HG03097 (cell line): ENCODE measurements around the gene MAIP1.

Experiments
- ATAC-seq: cut with Tn5 transposase; IDR thresholded peaks from one replicate; pipeline ENCODE4 v1.9.1; 2021; ENCODE audit not compliant: unreplicated experiment, low FRiP score

MAIP1 gene

DNA sequence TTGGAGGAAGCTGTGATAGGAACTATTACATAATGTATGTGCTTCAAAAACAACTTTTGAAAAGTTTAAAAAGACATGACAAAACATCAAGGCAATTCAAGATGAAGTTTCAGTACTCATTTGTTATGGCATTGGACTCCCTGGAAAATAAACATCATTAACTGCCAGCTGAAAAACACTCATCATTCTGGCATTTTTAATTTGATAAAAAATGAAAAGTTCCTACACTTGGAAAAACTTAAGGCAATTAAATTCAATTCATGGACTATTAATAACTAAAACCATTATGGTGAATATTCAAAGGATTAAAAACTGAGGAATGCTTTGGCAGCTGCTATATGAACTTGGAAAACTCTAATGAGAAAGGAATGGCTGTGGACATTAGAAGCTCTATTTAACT is 8.5 kb upstream of the MAIP1 start:
- ATAC-seq = no peak

DNA sequence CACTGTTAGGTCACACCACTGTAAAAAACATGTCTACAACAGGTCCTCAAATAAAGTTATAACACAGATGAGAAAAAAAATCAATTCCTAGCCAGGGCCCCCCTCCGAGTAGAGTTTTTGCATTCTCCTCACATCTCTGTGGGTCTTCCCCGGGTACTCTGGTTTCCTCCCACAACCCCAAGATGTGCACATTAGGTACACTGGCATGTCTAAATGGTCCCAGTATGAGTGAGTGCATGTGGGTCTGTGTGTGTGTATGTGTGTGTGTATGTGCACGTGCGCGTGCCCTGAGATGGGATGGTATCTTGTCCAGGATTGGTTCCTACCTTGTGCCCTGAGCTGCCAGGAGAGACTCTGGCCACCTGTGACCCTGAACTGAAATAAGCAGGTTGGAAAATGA is 5.0 kb upstream of the MAIP1 start:
- no peak for ATAC-seq

DNA sequence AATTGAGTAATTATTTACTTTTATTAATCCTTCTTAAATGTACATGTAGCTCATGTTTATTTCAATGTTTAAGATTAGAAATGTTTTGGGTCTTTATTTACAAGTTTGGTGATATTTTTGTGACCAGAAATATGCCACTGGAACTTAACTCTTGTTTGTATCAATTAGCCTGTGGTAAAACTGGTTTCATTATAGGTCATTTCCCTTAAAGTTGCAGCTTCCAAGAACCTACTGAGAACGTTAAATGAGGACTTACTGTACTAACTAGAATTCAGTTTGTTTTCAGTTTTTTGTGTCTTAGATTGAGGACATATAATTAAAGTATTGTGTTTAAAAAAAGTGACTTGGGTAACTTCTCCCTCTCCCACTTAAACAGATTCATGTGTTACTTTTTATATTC is 4.4 kb upstream of the MAIP1 start:
- no peak for ATAC-seq

GRCh38 chr2:199955007-199955338 is 409 bp upstream of the MAIP1 start:
- ATAC-seq = peak; percentile 34

- ATAC-seq = no peak
Measured at GRCh38 chr2:199956062-199956380, 639 bp downstream of the MAIP1 start.

DNA sequence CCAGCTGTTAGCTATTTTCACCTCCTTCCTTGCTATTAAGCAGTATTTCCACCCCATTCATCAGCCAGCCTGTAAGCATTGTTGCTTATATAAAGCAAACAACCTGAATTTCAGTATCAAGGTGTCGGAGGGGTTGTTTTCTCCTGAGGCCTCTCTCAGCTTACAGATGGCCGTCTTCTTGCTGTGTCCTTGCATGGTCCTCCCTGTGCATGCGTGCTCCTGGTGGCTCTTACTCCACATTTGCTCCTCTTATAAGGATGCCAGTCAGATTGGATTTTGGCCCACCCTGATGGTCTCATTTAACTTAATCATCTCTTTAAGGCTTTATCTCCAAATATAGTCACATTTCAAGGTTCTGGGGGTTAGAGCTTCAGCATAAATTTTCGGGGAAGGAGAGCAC is 2.6 kb downstream of the MAIP1 start:
- ATAC-seq = no peak

DNA sequence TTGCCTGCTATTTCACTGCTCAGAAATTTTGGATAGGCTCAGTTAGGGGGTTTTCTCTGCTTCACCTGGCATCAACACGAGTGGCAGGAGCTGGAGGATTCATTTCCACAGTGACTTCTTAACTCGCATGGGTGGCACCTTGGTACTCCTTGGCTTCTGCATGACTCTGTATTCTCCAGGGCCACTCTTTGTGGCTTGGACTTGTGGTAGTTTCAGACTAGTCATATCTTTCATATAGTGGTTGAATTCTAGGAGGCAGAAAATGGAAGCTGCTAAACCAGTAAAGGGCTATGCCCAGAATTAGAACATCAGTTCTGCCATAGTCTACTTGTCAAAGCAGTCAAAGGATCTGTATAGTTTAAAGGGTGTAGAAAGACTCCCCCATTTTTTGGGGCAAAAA is 6.8 kb downstream of the MAIP1 start:
- no peak for ATAC-seq

DNA sequence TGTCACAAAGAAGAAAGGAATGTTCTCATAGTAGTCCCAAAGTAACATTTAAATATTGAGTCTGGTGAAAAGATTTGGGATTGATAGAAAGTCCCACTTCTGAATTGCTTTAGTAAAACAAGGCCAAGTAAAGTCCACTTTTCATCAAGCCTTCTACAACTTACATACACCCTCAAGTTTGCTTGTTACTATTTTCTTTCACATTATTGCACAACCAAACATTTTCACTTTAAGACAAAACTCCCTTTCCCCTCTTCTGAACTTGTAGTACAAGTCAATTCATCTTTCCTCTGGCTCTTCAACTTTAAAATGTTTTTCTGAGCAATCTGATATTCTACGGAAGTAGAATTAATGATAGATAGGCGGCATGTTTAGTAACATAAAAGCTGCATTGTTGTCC is 11.0 kb downstream of the MAIP1 start:
- no peak for ATAC-seq

GRCh38 chr2:199966976-199967375 is 11.6 kb downstream of the MAIP1 start:
- no peak for ATAC-seq

GRCh38 chr2:199968126-199968525 is 12.7 kb downstream of the MAIP1 start:
- no peak for ATAC-seq

- ATAC-seq = no peak
Measured at GRCh38 chr2:199972088-199972626, 16.8 kb downstream of the MAIP1 start.

DNA sequence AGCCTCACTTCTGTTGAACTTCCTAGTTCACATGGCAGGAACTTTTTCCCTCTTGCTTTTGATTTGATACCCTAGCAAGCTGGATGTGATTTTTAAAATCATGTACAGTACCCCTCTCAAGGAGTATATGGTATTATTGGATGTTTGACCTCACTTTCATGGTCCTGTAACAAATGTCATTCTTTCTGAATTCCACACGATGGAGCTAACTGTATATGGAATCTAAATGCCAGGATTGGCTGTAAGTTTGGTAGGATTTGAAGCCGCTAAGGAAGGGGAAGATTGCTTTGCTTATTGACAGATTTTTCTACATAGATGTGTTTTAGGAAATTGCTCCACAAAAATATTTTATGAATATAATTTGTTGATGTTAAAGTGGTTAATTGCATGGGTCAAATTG is 18.3 kb downstream of the MAIP1 start:
- ATAC-seq = no peak

DNA sequence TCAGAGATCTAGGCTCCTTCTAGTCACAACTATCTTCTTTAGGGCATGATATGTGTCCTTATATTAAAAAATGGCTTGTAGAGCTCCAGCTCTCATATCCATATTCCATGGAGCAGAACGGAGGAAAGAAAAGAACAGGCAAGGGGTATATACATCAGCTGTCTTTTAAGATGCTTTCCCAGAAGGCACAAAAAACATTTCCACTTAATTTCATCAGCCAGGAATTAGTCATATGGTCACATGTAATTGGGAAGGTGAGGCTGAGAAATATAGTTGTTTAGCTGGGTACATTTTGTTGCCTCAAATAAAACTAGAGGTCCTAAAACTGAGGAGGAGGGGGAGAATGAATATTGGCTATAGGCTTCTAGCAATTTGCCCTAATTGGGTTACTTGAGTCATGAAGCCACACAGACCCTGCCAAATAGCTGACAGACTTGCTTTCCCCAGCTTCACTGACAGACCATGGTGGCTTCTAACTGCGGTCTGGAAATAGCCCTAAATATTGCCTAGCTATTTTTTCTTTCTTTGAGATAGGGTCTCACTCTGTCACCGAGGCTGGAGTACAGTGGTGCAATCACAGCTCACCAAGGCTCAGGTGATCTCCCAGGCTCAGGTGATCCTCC is 20.0 kb downstream of the MAIP1 start:
- ATAC-seq = no peak

- peak; percentile 80 for ATAC-seq
Measured at GRCh38 chr2:199977984-199978415, 22.6 kb downstream of the MAIP1 start.

DNA sequence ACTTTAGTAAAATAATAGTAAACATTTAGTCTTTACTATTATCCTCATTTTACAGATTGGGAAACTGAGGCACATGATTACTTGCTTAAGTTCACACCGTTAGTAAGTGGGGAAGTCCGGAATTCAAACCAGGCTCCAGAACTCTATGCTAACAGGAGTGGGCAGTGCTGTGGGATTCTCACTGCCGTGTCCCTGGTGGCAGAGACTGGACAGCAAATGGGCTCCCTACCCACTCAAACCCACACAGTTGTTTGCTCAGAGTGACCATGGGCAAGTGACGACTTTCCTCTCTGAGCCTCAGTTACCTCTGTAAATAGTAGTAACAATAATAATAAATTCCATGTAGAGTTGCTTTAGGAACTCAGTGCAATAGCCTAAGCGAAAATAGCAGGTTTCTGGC is 24.0 kb downstream of the MAIP1 start:
- ATAC-seq = no peak

DNA sequence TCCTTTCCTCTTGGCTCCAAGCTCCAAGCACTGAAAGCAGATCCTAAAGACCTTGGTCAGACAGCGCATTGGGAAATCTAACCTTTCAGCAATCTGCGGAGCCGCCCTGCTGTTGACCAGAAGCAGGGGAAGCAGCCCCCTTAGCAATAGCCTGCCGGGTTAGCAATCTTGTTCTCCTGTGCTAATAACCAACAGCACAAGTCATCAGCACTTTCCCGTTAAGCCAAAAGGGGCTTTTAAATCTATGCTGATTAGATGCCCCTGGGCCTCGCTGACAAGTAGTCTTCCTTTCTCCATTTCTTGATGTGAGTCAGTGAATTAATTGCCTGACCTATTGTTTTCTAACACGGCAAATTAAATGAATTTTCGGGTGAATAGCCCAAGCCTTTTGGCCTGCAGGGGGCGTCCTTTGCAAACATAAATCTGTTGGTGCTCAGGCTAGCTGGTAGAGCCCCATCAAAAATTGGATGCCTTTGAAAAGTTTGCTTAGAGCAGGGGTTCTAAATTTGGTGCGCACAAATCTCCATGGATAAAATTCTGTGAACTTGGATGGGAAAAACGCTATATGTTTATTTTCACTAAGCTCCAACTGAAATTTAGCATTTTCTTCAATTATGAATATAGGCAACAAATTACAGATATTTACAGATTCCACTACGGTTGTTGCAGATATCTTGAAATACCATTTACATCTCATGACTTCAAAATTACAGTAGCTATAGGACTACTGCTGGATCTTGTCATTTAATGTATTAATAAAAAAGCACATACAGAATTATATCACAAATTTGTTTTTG is 24.6 kb downstream of the MAIP1 start:
- ATAC-seq = no peak

DNA sequence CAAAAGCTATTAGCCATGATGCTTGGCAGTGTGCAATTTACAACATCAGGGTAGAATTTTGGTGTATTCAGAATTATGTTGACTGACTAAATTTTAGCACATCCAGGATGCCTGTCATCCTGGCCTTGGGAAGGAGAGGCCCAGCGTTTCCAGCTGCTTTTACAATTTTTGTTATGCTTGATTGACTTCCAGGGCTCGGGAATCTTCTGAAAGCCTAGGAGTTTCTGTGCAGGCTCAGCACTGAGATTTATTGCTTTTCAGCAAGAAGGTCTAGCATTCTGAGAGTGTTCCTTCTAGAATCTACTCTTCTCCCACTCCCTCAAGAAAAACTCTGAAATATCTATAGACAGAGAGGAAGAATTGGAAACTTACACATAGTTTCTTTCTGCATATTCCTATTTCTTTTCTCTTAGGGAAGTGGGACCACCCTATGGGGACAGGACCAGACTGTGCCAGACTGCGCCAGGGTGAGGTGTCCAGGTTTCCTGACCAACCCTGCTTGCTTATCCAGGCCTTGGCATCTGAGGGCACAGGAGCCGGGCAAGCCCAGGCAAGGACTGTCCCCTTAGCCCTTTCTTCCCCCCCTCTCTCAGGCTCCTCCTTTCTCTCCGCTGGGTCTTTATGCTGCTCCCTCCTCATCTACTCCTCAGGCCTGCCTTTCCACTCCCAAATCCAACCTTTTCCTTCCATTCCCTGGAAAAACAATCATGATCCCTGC is 26.9 kb downstream of the MAIP1 start:
- no peak for ATAC-seq

- no peak for ATAC-seq
Measured at GRCh38 chr2:199983534-199983933, 28.2 kb downstream of the MAIP1 start.

- no peak for ATAC-seq
Measured at GRCh38 chr2:199984159-199984558, 28.8 kb downstream of the MAIP1 start.

- ATAC-seq = no peak
Measured at GRCh38 chr2:199984755-199985154, 29.4 kb downstream of the MAIP1 start.

- no peak for ATAC-seq
Measured at GRCh38 chr2:199985625-199986207, 30.3 kb downstream of the MAIP1 start.
